HG03064 (cell line): ENCODE measurements around the gene CHD2.
"Not testable (repeated sequence)": the region's sequence is repeated elsewhere in the genome, so short reads cannot be mapped to it uniquely, and the experiment has no call there.

Experiments used
- ATAC-seq: cut with Tn5 transposase; IDR thresholded peaks from one replicate; pipeline ENCODE4 v1.9.1; 2021; ENCODE audit warnings: low read depth; ENCODE audit not compliant: unreplicated experiment

The CHD2 gene

GRCh38 chr15:92899948-92900730, at the start of gene CHD2:
CHD2 (plus strand) TSS chr15:92900324; CDS start chr15:92901238, 914 bp downstream.
- peak; percentile 56 for ATAC-seq

GRCh38 chr15:92853222-92853621, 46.9 kb upstream of the CHD2 start:
- ATAC-seq, result no peak

- no peak for ATAC-seq
These were observed 38.4 kb upstream of the CHD2 start for GRCh38 chr15:92861742-92862141.

GRCh38 chr15:92864127-92864814, 35.9 kb upstream of the CHD2 start:
- no peak for ATAC-seq

- ATAC-seq, result no peak
These were observed 30.7 kb upstream of the CHD2 start for GRCh38 chr15:92869263-92869940.

GRCh38 chr15:92870010-92870591, 30.0 kb upstream of the CHD2 start:
- ATAC-seq, result no peak

- not testable (repeated sequence) for ATAC-seq
These were observed 27.2 kb upstream of the CHD2 start for GRCh38 chr15:92872967-92873366.

- ATAC-seq, result no peak
These were observed 23.1 kb upstream of the CHD2 start for GRCh38 chr15:92877000-92877399.

- no peak for ATAC-seq
These were observed 22.7 kb upstream of the CHD2 start for GRCh38 chr15:92877416-92877815.

- no peak for ATAC-seq
These were observed 21.5 kb upstream of the CHD2 start for GRCh38 chr15:92878593-92879053.

- no peak for ATAC-seq
These were observed 20.0 kb upstream of the CHD2 start for GRCh38 chr15:92879949-92880725.

GRCh38 chr15:92880796-92881195, 19.3 kb upstream of the CHD2 start:
- ATAC-seq, result no peak

- ATAC-seq, result no peak
These were observed 18.8 kb upstream of the CHD2 start for GRCh38 chr15:92881211-92881754.

- ATAC-seq, result peak; percentile 79
These were observed 18.1 kb upstream of the CHD2 start for GRCh38 chr15:92881802-92882696.

GRCh38 chr15:92882697-92883162, 17.4 kb upstream of the CHD2 start:
- ATAC-seq, result peak; percentile 60

GRCh38 chr15:92883163-92883875, 16.8 kb upstream of the CHD2 start:
- ATAC-seq, result peak; percentile 21

GRCh38 chr15:92883876-92884435, 16.2 kb upstream of the CHD2 start:
- ATAC-seq, result no peak
